ENCODE data around the gene SERPINA6.

- TF ChIP-seq CTCF (IDR thresholded peaks at IDR 0.05 in 2 of 3, conservative IDR thresholded peaks at IDR 0.05 in 1 of 3; ENCODE audit: borderline replicate concordance in 1 of 3, insufficient read depth in 1 of 3, low read depth in 2 of 3, low read length in 2 of 3) = no peak
- TF ChIP-seq ZNF274 (IDR thresholded peaks at IDR 0.05; ENCODE audit: low read depth, low read length) = no peak
- no peak for TF ChIP-seq RAD21 (IDR thresholded peaks at IDR 0.05; ENCODE audit: low read depth)
- TF ChIP-seq EZH2 (IDR thresholded peaks at IDR 0.05) = no peak
- TF ChIP-seq POLR2AphosphoS5 (IDR thresholded peaks at IDR 0.05; ENCODE audit: low read depth, low read length) = no peak
- no peak for TF ChIP-seq EZH2phosphoT487 (IDR thresholded peaks at IDR 0.05; ENCODE audit: borderline replicate concordance)
- no peak for TF ChIP-seq POLR2A (IDR thresholded peaks at IDR 0.05; ENCODE audit: borderline replicate concordance, extremely low read depth, insufficient read depth, insufficient read length)
- TF ChIP-seq JUND (IDR thresholded peaks at IDR 0.05) = no peak
- TF ChIP-seq EGR1 (IDR thresholded peaks at IDR 0.05; ENCODE audit: low read depth) = no peak
Measured at GRCh38 chr14:94278731-94279130, 44.4 kb downstream of the SERPINA6 start.

Data from HCT116 (cell line).